Measurements from ENCODE around the gene WBP2. TPM values are rescaled to one million over a fixed set of nuclear protein-coding genes. Genes with fewer than 3 reads are reported as not detected.
"Not testable (repeated sequence)": the region's sequence is repeated elsewhere in the genome, so short reads cannot be mapped to it uniquely, and the experiment has no call there.

The WBP2 gene
- total RNA-seq, 1 experiment from 2014 or later, result 44.8 TPM

GRCh38 chr17:75814900-75815373 is 40.2 kb downstream of the WBP2 start:
- Histone ChIP-seq H3K36me3 (replicated peaks; ENCODE audit: control insufficient read depth, insufficient read depth, low read length) (peaks cover 42% of the 10 kb centered on the region), H3K4me3 (ENCODE audit: insufficient read depth, low read depth, low read length) (no peak overlapping the region), H3K27me3 (ENCODE audit: control insufficient read depth, insufficient read depth, low read length) (no peaks in the 10 kb centered on the region)
- peak; percentile 38 for DNase-seq

GRCh38 chr17:75814021-75814395 is 41.1 kb downstream of the WBP2 start:
- Histone ChIP-seq H3K4me3 (ENCODE audit: insufficient read depth, low read depth, low read length) (no peak overlapping the region), H3K27me3 (ENCODE audit: control insufficient read depth, insufficient read depth, low read length) (no peaks in the 10 kb centered on the region), H3K36me3 (replicated peaks; ENCODE audit: control insufficient read depth, insufficient read depth, low read length) (peaks cover 38% of the 10 kb centered on the region)
- DNase-seq, result no peak

GRCh38 chr17:75813081-75814020 is 41.8 kb downstream of the WBP2 start:
- peaks cover 31% of the 10 kb centered on the region for H3K36me3 ChIP-seq (replicated peaks; ENCODE audit: control insufficient read depth, insufficient read depth, low read length)
- peak; percentile 25 for DNase-seq
- H3K27me3 ChIP-seq (ENCODE audit: control insufficient read depth, insufficient read depth, low read length), result no peaks in the 10 kb centered on the region
- H3K4me3 ChIP-seq (ENCODE audit: insufficient read depth, low read depth, low read length), result no peak overlapping the region

GRCh38 chr17:75812096-75813013 is 42.8 kb downstream of the WBP2 start:
- peaks cover 28% of the 10 kb centered on the region for H3K36me3 ChIP-seq (replicated peaks; ENCODE audit: control insufficient read depth, insufficient read depth, low read length)
- no peaks in the 10 kb centered on the region for H3K27me3 ChIP-seq (ENCODE audit: control insufficient read depth, insufficient read depth, low read length)
- H3K4me3 ChIP-seq (ENCODE audit: insufficient read depth, low read depth, low read length), result no peak overlapping the region
- DNase-seq, result peak; percentile 24

GRCh38 chr17:75811174-75811573 is 44.0 kb downstream of the WBP2 start:
- peaks cover 25% of the 10 kb centered on the region for H3K36me3 ChIP-seq (replicated peaks; ENCODE audit: control insufficient read depth, insufficient read depth, low read length)
- H3K27me3 ChIP-seq (ENCODE audit: control insufficient read depth, insufficient read depth, low read length), result no peaks in the 10 kb centered on the region
- DNase-seq, result no peak
- no peak overlapping the region for H3K4me3 ChIP-seq (ENCODE audit: insufficient read depth, low read depth, low read length)

GRCh38 chr17:75810756-75811155 is 44.4 kb downstream of the WBP2 start:
- H3K27me3 ChIP-seq (ENCODE audit: control insufficient read depth, insufficient read depth, low read length); H3K4me3 ChIP-seq (ENCODE audit: insufficient read depth, low read depth, low read length); DNase-seq: not testable (repeated sequence)
- peaks cover 23% of the 10 kb centered on the region for H3K36me3 ChIP-seq (replicated peaks; ENCODE audit: control insufficient read depth, insufficient read depth, low read length)

- DNase-seq, result no peak
- Histone ChIP-seq H3K4me3 (ENCODE audit: insufficient read depth, low read depth, low read length) (no peak overlapping the region), H3K36me3 (replicated peaks; ENCODE audit: control insufficient read depth, insufficient read depth, low read length) (peaks cover 22% of the 10 kb centered on the region), H3K27me3 (ENCODE audit: control insufficient read depth, insufficient read depth, low read length) (no peaks in the 10 kb centered on the region)
These were observed 44.9 kb downstream of the WBP2 start for GRCh38 chr17:75810216-75810615.

GRCh38 chr17:75809631-75810111 is 45.5 kb downstream of the WBP2 start:
- DNase-seq, result no peak
- peaks cover 20% of the 10 kb centered on the region for H3K36me3 ChIP-seq (replicated peaks; ENCODE audit: control insufficient read depth, insufficient read depth, low read length)
- no peak overlapping the region for H3K4me3 ChIP-seq (ENCODE audit: insufficient read depth, low read depth, low read length)
- H3K27me3 ChIP-seq (ENCODE audit: control insufficient read depth, insufficient read depth, low read length), result no peaks in the 10 kb centered on the region

GRCh38 chr17:75808905-75809621 is 46.1 kb downstream of the WBP2 start:
- H3K27me3 ChIP-seq (ENCODE audit: control insufficient read depth, insufficient read depth, low read length), result no peaks in the 10 kb centered on the region
- H3K4me3 ChIP-seq (ENCODE audit: insufficient read depth, low read depth, low read length), result no peak overlapping the region
- DNase-seq, result peak; percentile 30
- H3K36me3 ChIP-seq (replicated peaks; ENCODE audit: control insufficient read depth, insufficient read depth, low read length), result peaks cover 19% of the 10 kb centered on the region

GRCh38 chr17:75808549-75808904 is 46.6 kb downstream of the WBP2 start:
- Histone ChIP-seq H3K4me3 (ENCODE audit: insufficient read depth, low read depth, low read length) (no peak overlapping the region), H3K36me3 (replicated peaks; ENCODE audit: control insufficient read depth, insufficient read depth, low read length) (peaks cover 17% of the 10 kb centered on the region), H3K27me3 (ENCODE audit: control insufficient read depth, insufficient read depth, low read length) (no peaks in the 10 kb centered on the region)
- DNase-seq, result no peak

GRCh38 chr17:75807861-75808260 is 47.3 kb downstream of the WBP2 start:
- no peak for DNase-seq
- peaks cover 14% of the 10 kb centered on the region for H3K36me3 ChIP-seq (replicated peaks; ENCODE audit: control insufficient read depth, insufficient read depth, low read length)
- H3K27me3 ChIP-seq (ENCODE audit: control insufficient read depth, insufficient read depth, low read length), result no peaks in the 10 kb centered on the region
- no peak overlapping the region for H3K4me3 ChIP-seq (ENCODE audit: insufficient read depth, low read depth, low read length)

- Histone ChIP-seq H3K27me3 (ENCODE audit: control insufficient read depth, insufficient read depth, low read length) (no peaks in the 10 kb centered on the region), H3K4me3 (ENCODE audit: insufficient read depth, low read depth, low read length) (no peak overlapping the region), H3K36me3 (replicated peaks; ENCODE audit: control insufficient read depth, insufficient read depth, low read length) (peaks cover 5% of the 10 kb centered on the region)
- DNase-seq, result no peak
These were observed 48.2 kb downstream of the WBP2 start for GRCh38 chr17:75806822-75807500.

GRCh38 chr17:75803883-75804282 is 51.3 kb downstream of the WBP2 start:
- DNase-seq, result no peak
- H3K4me3 ChIP-seq (ENCODE audit: insufficient read depth, low read depth, low read length), result no peak overlapping the region
- peaks cover 2% of the 10 kb centered on the region for H3K36me3 ChIP-seq (replicated peaks; ENCODE audit: control insufficient read depth, insufficient read depth, low read length)
- no peaks in the 10 kb centered on the region for H3K27me3 ChIP-seq (ENCODE audit: control insufficient read depth, insufficient read depth, low read length)

GRCh38 chr17:75799402-75799801 is 55.7 kb downstream of the WBP2 start:
- Histone ChIP-seq H3K36me3 (replicated peaks; ENCODE audit: control insufficient read depth, insufficient read depth, low read length) (peaks cover 6% of the 10 kb centered on the region), H3K27me3 (ENCODE audit: control insufficient read depth, insufficient read depth, low read length) (no peaks in the 10 kb centered on the region), H3K4me3 (ENCODE audit: insufficient read depth, low read depth, low read length) (no peak overlapping the region)
- no peak for DNase-seq
